ENCODE measurements around the gene TIMM13.

Gene TIMM13

GRCh38 chr19:2444251-2445002 is 17.0 kb upstream of the TIMM13 start:
- no peak for TF ChIP-seq CTCF (IDR thresholded peaks at IDR 0.05; ENCODE audit: low read depth, low read length, missing control alignments)
- no peak overlapping the region for H3K4me3 ChIP-seq (replicated peaks; ENCODE audit: low read depth, low read length)
- DNase-seq (ENCODE audit: extremely low read depth, low read depth): no peak

DNA sequence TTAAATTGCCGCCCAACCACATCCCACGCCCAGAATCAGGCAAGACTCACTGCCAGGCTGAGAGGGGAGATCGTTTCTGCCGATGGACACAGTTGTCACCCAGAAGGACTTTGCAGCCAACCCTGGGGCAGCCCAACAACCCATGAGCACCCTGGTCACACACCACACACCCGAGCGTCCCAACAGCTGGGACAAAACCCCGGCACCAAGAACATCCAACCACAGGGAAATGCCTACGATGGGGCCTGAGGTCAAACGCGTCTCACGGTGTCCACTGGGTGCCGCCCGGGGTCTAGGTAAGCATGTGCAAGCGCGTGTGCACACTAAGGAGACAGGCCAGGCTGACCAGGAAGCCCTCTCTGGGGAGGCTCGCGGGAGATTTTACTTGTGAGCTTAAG is 16.4 kb upstream of the TIMM13 start:
- H3K4me3 ChIP-seq (replicated peaks; ENCODE audit: low read depth, low read length): no peak overlapping the region
- no peak for TF ChIP-seq CTCF (IDR thresholded peaks at IDR 0.05; ENCODE audit: low read depth, low read length, missing control alignments)
- DNase-seq (ENCODE audit: extremely low read depth, low read depth): no peak

DNA sequence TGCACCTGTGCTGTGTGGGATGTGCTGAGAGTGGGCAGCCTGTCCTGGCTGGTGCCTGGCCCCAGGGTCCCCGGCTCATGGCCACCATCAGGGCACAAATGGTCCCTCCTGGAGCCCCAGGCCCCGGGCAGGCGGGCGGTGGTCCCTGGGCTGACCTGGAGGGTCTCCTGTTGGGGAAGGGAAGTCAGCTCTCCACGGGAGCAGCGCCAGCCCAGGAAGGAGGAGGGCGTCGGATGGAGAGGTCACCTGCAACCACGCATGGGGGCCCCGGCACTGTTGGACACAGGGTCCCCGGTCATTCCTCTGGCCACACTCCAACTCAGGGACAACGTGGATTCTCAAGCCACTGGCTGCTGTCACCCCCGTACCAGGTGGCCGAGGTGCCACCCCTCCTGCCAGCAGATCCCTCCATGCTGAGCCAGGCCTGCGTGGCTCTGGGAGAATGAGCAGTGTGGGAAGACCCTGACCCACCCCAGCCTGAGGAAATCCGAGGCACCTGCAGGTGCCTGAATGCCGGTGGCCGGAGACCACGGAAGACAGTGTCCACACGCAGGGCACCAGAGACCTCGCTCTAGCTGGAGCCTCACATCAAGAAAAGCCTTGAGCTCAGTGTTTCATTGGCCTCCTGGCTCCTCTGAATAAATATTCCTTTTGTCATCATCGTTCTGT is 15.9 kb upstream of the TIMM13 start:
- DNase-seq (ENCODE audit: extremely low read depth, low read depth): no peak
- no peak overlapping the region for H3K4me3 ChIP-seq (replicated peaks; ENCODE audit: low read depth, low read length)
- TF ChIP-seq CTCF (IDR thresholded peaks at IDR 0.05; ENCODE audit: low read depth, low read length, missing control alignments): no peak

GRCh38 chr19:2441096-2441752 is 13.8 kb upstream of the TIMM13 start:
- no peak overlapping the region for H3K4me3 ChIP-seq (replicated peaks; ENCODE audit: low read depth, low read length)
- DNase-seq (ENCODE audit: extremely low read depth, low read depth): no peak
- TF ChIP-seq CTCF (IDR thresholded peaks at IDR 0.05; ENCODE audit: low read depth, low read length, missing control alignments): no peak

DNA sequence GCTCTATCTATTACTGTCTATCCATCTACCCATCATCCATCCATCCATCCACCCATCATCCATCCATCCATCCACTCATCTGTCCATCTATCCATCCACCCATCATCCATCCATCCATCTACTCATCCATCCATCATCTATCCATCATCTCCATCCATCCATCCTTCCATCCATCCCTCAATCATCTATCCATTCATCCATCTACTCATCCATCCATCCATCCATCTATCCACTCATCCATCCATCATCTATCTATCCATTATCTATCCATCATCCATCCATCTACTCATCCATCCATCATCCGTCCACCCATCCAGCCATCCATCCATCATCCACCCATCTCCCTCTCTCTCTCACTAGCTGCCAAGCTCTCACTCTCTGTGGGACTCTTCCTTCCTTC is 13.1 kb upstream of the TIMM13 start:
- DNase-seq (ENCODE audit: extremely low read depth, low read depth): no peak
- no peak overlapping the region for H3K4me3 ChIP-seq (replicated peaks; ENCODE audit: low read depth, low read length)
- TF ChIP-seq CTCF (IDR thresholded peaks at IDR 0.05; ENCODE audit: low read depth, low read length, missing control alignments): no peak

- TF ChIP-seq CTCF (IDR thresholded peaks at IDR 0.05; ENCODE audit: low read depth, low read length, missing control alignments): no peak
- no peak for DNase-seq (ENCODE audit: extremely low read depth, low read depth)
- no peak overlapping the region for H3K4me3 ChIP-seq (replicated peaks; ENCODE audit: low read depth, low read length)
These were observed 10.8 kb upstream of the TIMM13 start for GRCh38 chr19:2438178-2438577.
